ENCODE results near the gene PCDH10.

- TF ChIP-seq POLR2A (conservative IDR thresholded peaks at IDR 0.05) (no peak), MLLT1 (IDR thresholded peaks at IDR 0.05) (no peak), PHF21A (IDR thresholded peaks at IDR 0.05; ENCODE audit: borderline replicate concordance, low read depth) (no peak)
Measured at GRCh38 chr4:133156096-133156495, 7.0 kb downstream of the PCDH10 start.

Data from K562 (cell line).